ENCODE measurements around the gene GFRA3.

The GFRA3 gene

DNA sequence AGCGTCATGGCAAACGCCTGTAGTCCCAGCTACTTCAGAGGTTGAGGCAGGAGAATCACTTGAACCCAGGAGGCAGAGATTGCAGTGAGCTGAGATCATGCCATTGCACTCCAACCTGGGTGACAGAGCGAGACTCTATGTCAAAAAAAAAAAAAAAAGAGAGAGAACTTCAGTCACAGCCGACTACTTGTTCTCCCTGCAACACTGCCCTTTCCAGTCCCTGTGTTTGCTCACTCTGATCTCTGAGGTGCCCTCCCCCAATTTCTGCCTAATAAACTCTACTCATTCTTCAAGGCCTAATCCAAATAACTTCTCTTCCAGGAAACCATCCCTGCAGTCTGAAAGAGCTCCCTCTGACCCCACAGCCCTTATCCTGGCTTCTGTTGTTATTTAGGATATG, 28.1 kb downstream of the GFRA3 start:
- DNase-seq (ENCODE audit: low read depth), result no peak

GRCh38 chr5:138245717-138246116, 28.7 kb downstream of the GFRA3 start:
- DNase-seq (ENCODE audit: low read depth), result no peak

DNA sequence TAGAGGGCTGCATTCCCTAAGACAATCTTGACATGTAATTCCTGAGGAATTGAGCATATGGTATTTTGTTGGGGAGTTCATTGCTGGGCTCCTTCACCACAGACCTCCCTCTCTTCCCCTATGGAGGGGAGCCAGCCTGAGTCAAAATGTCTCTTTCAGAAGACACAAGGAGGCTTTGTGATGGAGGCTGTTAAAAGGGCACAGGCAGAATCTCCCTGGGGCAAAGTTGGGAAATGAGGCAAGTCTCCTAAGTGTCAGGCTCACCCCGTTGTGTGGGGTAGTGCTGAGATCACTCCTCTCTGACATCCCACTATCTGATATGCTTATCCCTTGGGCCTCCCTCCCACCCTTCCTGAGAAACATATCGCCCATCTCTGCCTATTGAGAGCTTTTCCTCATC, 30.6 kb downstream of the GFRA3 start:
- no peak for DNase-seq (ENCODE audit: low read depth)

- no peak for DNase-seq (ENCODE audit: low read depth)
Observed at GRCh38 chr5:138241688-138242571, 32.5 kb downstream of the GFRA3 start.

DNA sequence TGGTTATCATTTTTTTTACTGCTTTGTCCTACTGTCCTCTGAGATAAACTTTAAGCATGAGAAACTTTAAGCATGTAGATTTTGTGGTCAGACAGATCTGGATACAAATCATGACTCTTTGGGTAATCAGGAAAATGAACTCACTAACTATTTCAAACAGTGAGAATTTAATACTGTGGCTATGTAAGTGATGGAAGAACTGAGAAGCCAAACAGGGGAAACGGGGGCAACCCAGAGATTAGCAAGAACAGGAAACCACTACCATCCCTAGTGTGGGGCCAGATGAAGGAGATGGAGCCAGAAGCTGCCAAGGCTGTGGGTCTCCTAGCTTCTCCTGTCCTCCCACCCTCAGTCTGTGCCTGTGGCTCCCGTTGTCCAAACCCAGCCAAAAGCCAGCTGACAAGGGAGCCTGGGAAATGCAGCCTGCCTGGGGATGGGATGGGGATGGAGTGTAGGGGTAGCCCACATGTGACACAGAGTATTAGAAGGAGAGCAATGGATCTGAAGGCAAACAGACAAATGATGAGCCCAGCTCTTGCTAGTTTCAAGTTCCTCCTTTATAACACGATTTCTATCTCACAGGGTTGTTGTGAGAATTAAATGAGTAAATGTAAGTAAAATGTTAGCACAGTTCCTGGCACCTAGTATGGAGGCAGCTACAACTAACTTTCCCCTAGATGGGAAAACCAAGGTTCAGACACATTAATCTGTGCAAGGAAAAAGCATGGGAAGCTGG, 33.6 kb downstream of the GFRA3 start:
- no peak for DNase-seq (ENCODE audit: low read depth)

DNA sequence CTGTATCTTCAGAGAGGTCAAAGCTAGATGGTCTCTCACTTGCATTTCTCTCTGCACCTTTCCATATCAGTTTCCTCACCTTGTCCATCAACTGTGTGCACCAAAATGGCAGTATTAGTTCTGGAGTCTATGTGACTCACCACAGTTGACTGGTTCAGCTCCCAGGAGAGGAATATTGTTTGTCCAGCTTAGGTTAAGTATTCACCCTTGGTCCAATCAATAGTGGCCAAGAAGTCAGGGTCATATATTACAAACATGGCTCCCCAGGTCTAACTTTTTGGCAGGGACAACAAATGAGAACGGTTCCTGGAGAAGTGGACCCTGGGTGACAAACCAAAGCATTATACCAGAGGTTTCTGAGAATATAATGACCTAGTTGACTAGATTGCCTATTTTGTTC, 36.4 kb downstream of the GFRA3 start:
- DNase-seq (ENCODE audit: low read depth), result no peak

- DNase-seq (ENCODE audit: low read depth), result no peak
Observed at GRCh38 chr5:138234651-138235050, 39.8 kb downstream of the GFRA3 start.

- no peak for DNase-seq (ENCODE audit: low read depth)
Observed at GRCh38 chr5:138233280-138233679, 41.1 kb downstream of the GFRA3 start.

- DNase-seq (ENCODE audit: low read depth), result no peak
Observed at GRCh38 chr5:138230981-138231589, 43.3 kb downstream of the GFRA3 start.

GRCh38 chr5:138230261-138230660, 44.2 kb downstream of the GFRA3 start:
- DNase-seq (ENCODE audit: low read depth), result no peak

GRCh38 chr5:138229387-138229786, 45.0 kb downstream of the GFRA3 start:
- DNase-seq (ENCODE audit: low read depth), result no peak

GRCh38 chr5:138226910-138227309, 47.5 kb downstream of the GFRA3 start:
- DNase-seq (ENCODE audit: low read depth), result no peak

DNA sequence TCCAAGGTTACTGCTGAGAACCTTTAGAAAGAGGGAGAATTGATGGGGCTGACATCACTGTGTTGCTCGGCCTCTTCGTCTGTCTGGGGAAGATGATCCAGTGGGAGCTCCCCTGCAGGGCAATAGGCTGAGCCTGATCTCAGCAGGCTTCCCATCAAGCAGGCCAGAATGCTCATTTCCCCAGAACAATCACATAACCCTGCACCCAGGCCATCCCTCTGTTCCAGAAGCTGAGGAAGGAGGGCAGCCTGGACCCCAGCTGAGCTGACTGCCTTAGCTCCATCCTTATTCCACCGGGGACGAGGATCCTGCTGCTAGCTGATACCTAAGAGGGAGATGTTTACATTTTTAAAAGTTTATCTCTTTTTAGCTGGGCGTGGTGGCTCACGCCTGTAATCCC, 49.7 kb downstream of the GFRA3 start:
- DNase-seq (ENCODE audit: low read depth), result no peak

GRCh38 chr5:138223532-138223931, 50.9 kb downstream of the GFRA3 start:
- DNase-seq (ENCODE audit: low read depth), result no peak

- DNase-seq (ENCODE audit: low read depth), result no peak
Observed at GRCh38 chr5:138216799-138217198, 57.6 kb downstream of the GFRA3 start.

GRCh38 chr5:138213161-138214029, 61.0 kb downstream of the GFRA3 start, which contains the start of gene CDC23:
Gene CDC23 (minus strand): TSS chr5:138213323. CDS start chr5:138213312, 11 bp downstream.
- DNase-seq (ENCODE audit: low read depth), result peak; percentile 95

GRCh38 chr5:138212828-138213160, 61.6 kb downstream of the GFRA3 start:
- no peak for DNase-seq (ENCODE audit: low read depth)

- no peak for DNase-seq (ENCODE audit: low read depth)
Observed at GRCh38 chr5:138210985-138211384, 63.4 kb downstream of the GFRA3 start.

Data from fibroblast of the conjunctiva (primary cell).